DMS 273 (cell line): ENCODE results near the gene POLR3A.
A peak's percentile ranks its signal among the peaks of the same experiment; 100 is the strongest.

Experiments used
- DNase-seq: peaks from one replicate; lab custom pipeline; 2025; ENCODE audit not compliant: unreplicated experiment; lab: John Stamatoyannopoulos, UW

POLR3A gene

GRCh38 chr10:77922055-77922454 is 107.3 kb downstream of the POLR3A start:
- no peak for DNase-seq

DNA sequence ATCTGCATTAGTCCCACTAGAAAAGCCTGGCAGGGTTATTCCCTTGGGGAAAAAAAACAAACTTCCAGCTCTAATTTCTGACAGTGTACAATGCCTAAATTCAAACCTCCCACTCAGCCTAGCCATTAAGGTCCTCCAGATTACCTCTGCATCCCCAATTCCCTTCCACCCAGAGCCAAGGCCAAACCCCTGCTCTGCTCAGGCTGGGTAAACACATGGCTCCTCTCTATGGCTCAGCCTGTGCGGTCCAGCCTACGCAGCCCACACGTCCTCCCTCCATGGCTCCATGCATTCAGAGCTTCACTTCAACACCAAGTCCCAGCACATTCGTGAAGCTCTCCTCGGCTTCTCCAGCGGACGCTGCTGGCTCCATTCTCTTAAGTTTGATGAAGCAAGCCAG is 107.9 kb downstream of the POLR3A start:
- no peak for DNase-seq

DNA sequence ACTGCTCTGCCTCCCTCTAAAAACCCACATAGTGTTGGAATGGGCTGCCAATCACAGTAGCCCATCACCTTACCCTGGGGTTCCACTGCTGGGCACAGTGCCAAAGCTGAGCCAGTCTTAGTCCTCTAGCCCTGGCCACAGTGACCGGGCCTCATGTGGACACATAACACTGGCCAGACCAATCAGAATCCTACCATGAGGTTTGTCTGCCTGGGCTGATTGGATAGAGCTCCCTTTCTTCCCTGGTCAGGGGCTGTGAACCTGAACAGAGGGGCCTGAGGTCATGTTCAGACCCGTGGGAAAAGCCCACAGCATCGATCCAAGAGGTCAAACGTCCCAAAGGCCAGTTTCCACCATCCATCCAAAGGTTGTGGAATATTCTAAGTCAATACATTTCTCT is 108.8 kb downstream of the POLR3A start:
- DNase-seq = no peak

- DNase-seq = peak; percentile 50
Observed at GRCh38 chr10:77919713-77920108, 109.6 kb downstream of the POLR3A start.
